Stimulated activated CD4-positive, alpha-beta T cell treated with anti-CD3 and anti-CD28 coated beads, Interleukin-1b, Interleukin-23, amount 100 ng/mL, for 4 hours (primary cell): ENCODE measurements around the gene COL5A1.
"Not testable (repeated sequence)": the region's sequence is repeated elsewhere in the genome, so short reads cannot be mapped to it uniquely, and the experiment has no call there.

Experiments
- DNase-seq, 2 donors: peaks; one replicate each; pipeline ENCODE4 v3.0.0-alpha.2; 2020; ENCODE audit warnings: low read depth in 2 of 2

Gene COL5A1

GRCh38 chr9:134655586-134656333 is 14.2 kb downstream of the COL5A1 start:
- DNase-seq, result no peak

GRCh38 chr9:134656334-134657006 is 14.9 kb downstream of the COL5A1 start:
- no peak for DNase-seq

- DNase-seq, result no peak
These were observed 16.2 kb downstream of the COL5A1 start for GRCh38 chr9:134657666-134658377.

- no peak for DNase-seq
These were observed 16.9 kb downstream of the COL5A1 start for GRCh38 chr9:134658378-134658955.

GRCh38 chr9:134659688-134660131 is 18.1 kb downstream of the COL5A1 start:
- DNase-seq, result no peak

GRCh38 chr9:134660407-134660806 is 18.8 kb downstream of the COL5A1 start:
- no peak for DNase-seq

GRCh38 chr9:134661299-134661698 is 19.7 kb downstream of the COL5A1 start:
- no peak for DNase-seq

- no peak for DNase-seq
These were observed 20.2 kb downstream of the COL5A1 start for GRCh38 chr9:134661791-134662142.

GRCh38 chr9:134662143-134662876 is 20.7 kb downstream of the COL5A1 start:
- DNase-seq, result no peak

GRCh38 chr9:134663084-134663483 is 21.5 kb downstream of the COL5A1 start:
- no peak for DNase-seq

- DNase-seq, result no peak
These were observed 22.3 kb downstream of the COL5A1 start for GRCh38 chr9:134663753-134664415.

GRCh38 chr9:134664446-134664845 is 22.8 kb downstream of the COL5A1 start:
- DNase-seq, result no peak

- no peak for DNase-seq
These were observed 24.6 kb downstream of the COL5A1 start for GRCh38 chr9:134666208-134666607.

- no peak for DNase-seq
These were observed 25.2 kb downstream of the COL5A1 start for GRCh38 chr9:134666831-134667230.

GRCh38 chr9:134668977-134669376 is 27.4 kb downstream of the COL5A1 start:
- not testable (repeated sequence) for DNase-seq

GRCh38 chr9:134669399-134669955 is 27.9 kb downstream of the COL5A1 start:
- no peak for DNase-seq

GRCh38 chr9:134670042-134670525 is 28.5 kb downstream of the COL5A1 start:
- no peak for DNase-seq

GRCh38 chr9:134670851-134671281 is 29.3 kb downstream of the COL5A1 start:
- DNase-seq, result no peak

- no peak for DNase-seq
These were observed 29.9 kb downstream of the COL5A1 start for GRCh38 chr9:134671341-134672113.

GRCh38 chr9:134676361-134676760 is 34.8 kb downstream of the COL5A1 start:
- DNase-seq, result no peak
